H1 (cell line): ENCODE measurements around the gene GUCY2D. TPM values are rescaled to one million over a fixed set of nuclear protein-coding genes. Genes with fewer than 3 reads are reported as not detected.

Experiments
- CTCF ChIA-PET: fragments of 300-600 bp; sonication (Branson Sonifier 250); formaldehyde crosslinking; loops from one replicate; lab custom pipeline; 2021; ENCODE audit not compliant: partially characterized antibody; lab: Charles Lee
- POLR2A ChIA-PET: fragments of 300-600 bp; sonication (Branson Sonifier 250); formaldehyde crosslinking; loops from one replicate; lab custom pipeline; 2021; ENCODE audit warnings: inconsistent platforms; ENCODE audit not compliant: partially characterized antibody; lab: Charles Lee
- DNase-seq, 2 experiments: peaks; one replicate each; pipeline versions ENCODE4 v3.0.0 to v3.0.0-alpha.2; 2010 to 2022; ENCODE audit warnings: low spot score in 2 of 2, low read depth in 1 of 2, mixed read lengths in 1 of 2
- FAIRE-seq: peaks from 2 replicates; lab custom pipeline; 2011; peaks lifted over from hg19 to GRCh38; lab: Jason Lieb, UNC
- H2AFZ ChIP-seq: 2 replicates; pipeline ENCODE4 v1.8.1; 2012; ENCODE audit warnings: low read length, inconsistent platforms
- H2AK5ac ChIP-seq: 2 replicates; pipeline ENCODE4 v1.6.1; 2013; ENCODE audit warnings: low read depth, low read length
- H2BK120ac ChIP-seq: replicated peaks from 2 replicates; pipeline ENCODE3; 2013; ENCODE audit warnings: low read depth, low read length, inconsistent platforms
- H2BK12ac ChIP-seq: 2 replicates; pipeline ENCODE4 v1.6.1; 2013; ENCODE audit warnings: low read depth, low read length
- H2BK15ac ChIP-seq: 2 replicates; pipeline ENCODE4 v1.6.1; 2013; ENCODE audit warnings: low read length
- H2BK20ac ChIP-seq: 2 replicates; pipeline ENCODE4 v1.6.1; 2013; ENCODE audit warnings: low read length
- H2BK5ac ChIP-seq: 2 replicates; pipeline ENCODE4 v1.6.1; 2013; ENCODE audit warnings: low read depth, low read length
- H3K14ac ChIP-seq: 2 replicates; pipeline ENCODE4 v1.6.1; 2013; ENCODE audit warnings: inconsistent platforms; ENCODE audit not compliant: insufficient read length
- H3K18ac ChIP-seq: 2 replicates; pipeline ENCODE4 v1.6.1; 2013; ENCODE audit warnings: low read length; ENCODE audit errors: extremely low read depth
- H3K23ac ChIP-seq: 2 replicates; pipeline ENCODE4 v1.6.1; 2013; ENCODE audit warnings: inconsistent platforms; ENCODE audit not compliant: insufficient read length
- H3K23me2 ChIP-seq: 2 replicates; pipeline ENCODE4 v1.6.1; 2013; ENCODE audit warnings: low read depth, low read length
- H3K27ac ChIP-seq: 2 replicates; pipeline ENCODE4 v1.6.1; 2011; ENCODE audit warnings: low read depth, low read length, inconsistent platforms
- H3K27me3 ChIP-seq, 4 experiments: replicated peaks in 1 of 4; 1 replicate in 1 of 4; 2 replicates in 3 of 4; pipeline versions ENCODE4 v1.6.1 to v1.8.1; 2011 to 2013; ENCODE audit warnings: low read length in 3 of 4, mild to moderate bottlenecking in 3 of 4, inconsistent platforms in 2 of 4, mixed read lengths in 2 of 4, moderate library complexity in 1 of 4; ENCODE audit not compliant: control insufficient read depth in 3 of 4, insufficient read depth in 3 of 4; ENCODE audit errors: extremely low read depth in 1 of 4
- H3K36me3 ChIP-seq, 4 experiments: 2 replicates each; pipeline versions ENCODE4 v1.6.1 to v1.8.1; 2011 to 2013; ENCODE audit warnings: mild to moderate bottlenecking in 4 of 4, low read length in 3 of 4, moderate library complexity in 2 of 4, control low read depth in 1 of 4, inconsistent platforms in 1 of 4; ENCODE audit not compliant: insufficient read depth in 4 of 4, control insufficient read depth in 2 of 4
- H3K4ac ChIP-seq: replicated peaks from 2 replicates; pipeline ENCODE3; 2013; ENCODE audit warnings: low read length, low read depth, mixed read lengths, inconsistent platforms; ENCODE audit not compliant: insufficient read length
- H3K4me1 ChIP-seq, 4 experiments: replicated peaks in 1 of 4; 1 replicate in 1 of 4; 2 replicates in 3 of 4; pipeline versions ENCODE4 v1.6.1 to v1.8.1; 2011 to 2013; ENCODE audit warnings: low read length in 3 of 4, inconsistent platforms in 2 of 4, mixed read lengths in 1 of 4; ENCODE audit not compliant: insufficient read depth in 4 of 4, control insufficient read depth in 3 of 4
- H3K4me2 ChIP-seq, 2 experiments: 2 replicates each; pipeline versions ENCODE4 v1.6.1 to v1.8.1; 2011 to 2013; ENCODE audit warnings: low read depth in 2 of 2, low read length in 2 of 2, control low read depth in 1 of 2, inconsistent platforms in 1 of 2, mild to moderate bottlenecking in 1 of 2; ENCODE audit not compliant: insufficient read depth in 1 of 2
- H3K4me3 ChIP-seq, 4 experiments: fragments of 200-600, 300-600 bp in 1 of 4; sonication (generic), shearing (Covaris generic), sonication (Bioruptor Twin) in 1 of 4; 2 replicates each; pipeline versions ENCODE4 v1.5.1 to v1.8.1; 2011 to 2016; ENCODE audit warnings: low read length in 4 of 4, low read depth in 3 of 4, control low read depth in 2 of 4, inconsistent platforms in 2 of 4, mild to moderate bottlenecking in 2 of 4, mixed read lengths in 1 of 4, moderate library complexity in 1 of 4; ENCODE audit not compliant: insufficient read depth in 2 of 4; ENCODE audit errors: extremely low read depth in 1 of 4
- H3K56ac ChIP-seq: replicated peaks from 2 replicates; pipeline ENCODE3; 2013; ENCODE audit warnings: low read depth, mild to moderate bottlenecking, mixed read lengths, low read length, inconsistent platforms; ENCODE audit not compliant: insufficient read length
- H3K79me1 ChIP-seq: 2 replicates; pipeline ENCODE4 v1.6.1; 2013; ENCODE audit warnings: low read depth, low read length, control low read depth
- H3K79me2 ChIP-seq, 2 experiments: 2 replicates each; pipeline versions ENCODE4 v1.6.1 to v1.8.1; 2012 to 2013; ENCODE audit warnings: low read length in 2 of 2, mild to moderate bottlenecking in 2 of 2, inconsistent platforms in 1 of 2; ENCODE audit not compliant: insufficient read depth in 2 of 2, control insufficient read depth in 1 of 2
- H3K9ac ChIP-seq, 4 experiments: replicated peaks in 1 of 4; 1 replicate in 1 of 4; 2 replicates in 3 of 4; pipeline versions ENCODE4 v1.6.1 to v1.8.1; 2011 to 2013; ENCODE audit warnings: low read depth in 3 of 4, low read length in 3 of 4, control low read depth in 2 of 4, mild to moderate bottlenecking in 2 of 4, moderate library complexity in 2 of 4, inconsistent platforms in 1 of 4; ENCODE audit errors: extremely low read depth in 1 of 4
- H3K9me3 ChIP-seq, 2 experiments: 2 replicates each; pipeline versions ENCODE4 v1.6.1 to v1.8.1; 2012 to 2013; ENCODE audit warnings: mild to moderate bottlenecking in 2 of 2, moderate library complexity in 2 of 2, control low read depth in 1 of 2, inconsistent platforms in 1 of 2, low read depth in 1 of 2, low read length in 1 of 2, mixed read lengths in 1 of 2; ENCODE audit not compliant: insufficient read depth in 2 of 2
- H4K20me1 ChIP-seq, 2 experiments: replicated peaks in 1 of 2; 2 replicates each; pipeline versions ENCODE3 to v1.8.1; 2011 to 2013; ENCODE audit warnings: inconsistent platforms in 2 of 2, low read length in 2 of 2, mild to moderate bottlenecking in 1 of 2; ENCODE audit not compliant: insufficient read depth in 2 of 2, control insufficient read depth in 1 of 2
- H4K5ac ChIP-seq: 2 replicates; pipeline ENCODE4 v1.6.1; 2013; ENCODE audit warnings: low read length, low read depth, mixed read lengths, inconsistent platforms; ENCODE audit not compliant: insufficient read length
- H4K8ac ChIP-seq: 2 replicates; pipeline ENCODE4 v1.8.0; 2013; ENCODE audit warnings: mild to moderate bottlenecking, moderate library complexity, low read length, inconsistent platforms; ENCODE audit not compliant: insufficient read depth; ENCODE audit errors: extremely low read depth
- H4K91ac ChIP-seq: replicated peaks from 2 replicates; pipeline ENCODE3; 2013; ENCODE audit warnings: low read length, mixed read lengths, inconsistent platforms; ENCODE audit not compliant: insufficient read length
- CBX5 ChIP-seq: fragments of 300-800, 300-1000 bp; sonication (generic); IDR thresholded peaks from 2 replicates; pipeline ENCODE4 v1.7.1; 2016; ENCODE audit warnings: antibody characterized with exemption, low read length, low read depth
- EP300 ChIP-seq, 2 experiments: IDR thresholded peaks; 1 replicate in 1 of 2; 2 replicates in 1 of 2; pipeline ENCODE4 v1.6.1; 2011 to 2012; ENCODE audit warnings: low read depth in 2 of 2, low read length in 2 of 2, mild to moderate bottlenecking in 2 of 2, borderline replicate concordance in 1 of 2, inconsistent platforms in 1 of 2, moderate library complexity in 1 of 2
- RNF2 ChIP-seq: fragments of 200-900, 300-1000 bp; sonication (generic); IDR thresholded peaks from 2 replicates; pipeline ENCODE4 v1.7.1; 2016; ENCODE audit warnings: borderline replicate concordance, low read depth, mild to moderate bottlenecking, antibody characterized with exemption, low read length; ENCODE audit not compliant: poor library complexity, severe bottlenecking; ENCODE audit errors: missing control alignments
- SP1 ChIP-seq: IDR thresholded peaks from 2 replicates; pipeline ENCODE4 v1.6.1; 2011; ENCODE audit warnings: low read depth, low read length
- SP2 ChIP-seq: IDR thresholded peaks from 2 replicates; pipeline ENCODE4 v1.6.1; 2012; ENCODE audit warnings: mild to moderate bottlenecking, low read length, inconsistent platforms
- TBP ChIP-seq: IDR thresholded peaks from 2 replicates; pipeline ENCODE4 v1.6.1; 2011; ENCODE audit warnings: low read depth, low read length, improper control_type of control experiment
- TCF12 ChIP-seq: IDR thresholded peaks from 2 replicates; pipeline ENCODE4 v1.6.1; 2011; ENCODE audit warnings: low read depth, mild to moderate bottlenecking, low read length
- YY1 ChIP-seq: IDR thresholded peaks from 2 replicates; pipeline ENCODE4 v1.6.1; 2011; ENCODE audit warnings: low read depth, mild to moderate bottlenecking, low read length
- ZNF274 ChIP-seq: IDR thresholded peaks from 2 replicates; pipeline ENCODE4 v1.7.0; 2012; ENCODE audit warnings: low read length, borderline replicate concordance; ENCODE audit errors: extremely low read depth
- WGBS, 2 experiments: shearing (Covaris generic) in 1 of 2; methylation state at CpG; one replicate each; pipeline versions ENCODE4 v1.1.6 to v1.1.7; 2013 to 2015; ENCODE audit warnings: low lambda C conversion rate in 2 of 2, mixed read lengths in 2 of 2, inconsistent platforms in 1 of 2, low coverage in 1 of 2, missing lambda C conversion rate in 1 of 2; ENCODE audit not compliant: insufficient replicate concordance in 2 of 2, insufficient coverage in 1 of 2, insufficient read length in 1 of 2; ENCODE audit errors: extremely low coverage in 1 of 2, missing lambda C conversion rate in 1 of 2; 5-methylcytosine and 5-hydroxymethylcytosine counted together
- polyA plus RNA-seq, 7 experiments: library from polyadenylated mRNA; depleted of rRNA in 3 of 7; stranded (reverse) in 5 of 7; unstranded in 2 of 7; fragments of >200 nt in 5 of 7; fragments of 200-250 nt in 2 of 7; gene quantifications; 1 replicate in 5 of 7; 2 replicates in 1 of 7; 4 replicates in 1 of 7; pipeline versions ENCODE4 v1.2.1 to v1.2.3, GENCODE V29; 2011 to 2013; ENCODE audit warnings: missing spikeins in 2 of 7, mixed read lengths in 2 of 7
- total RNA-seq: library from RNA; stranded (reverse); fragmentation: NEBNext Ultra II Directional; extraction: Animal tissue kit (Norgen Biotek cat#: 25700); gene quantifications from 2 replicates; pipeline ENCODE4 v1.2.1, GENCODE V29; 2021

Gene GUCY2D
- total and polyA plus RNA-seq, 2 of the 8 experiments (the other 6 are each of a cell fraction or from before 2014, with no cell fraction given): 0.20 to 0.48 TPM

DNA sequence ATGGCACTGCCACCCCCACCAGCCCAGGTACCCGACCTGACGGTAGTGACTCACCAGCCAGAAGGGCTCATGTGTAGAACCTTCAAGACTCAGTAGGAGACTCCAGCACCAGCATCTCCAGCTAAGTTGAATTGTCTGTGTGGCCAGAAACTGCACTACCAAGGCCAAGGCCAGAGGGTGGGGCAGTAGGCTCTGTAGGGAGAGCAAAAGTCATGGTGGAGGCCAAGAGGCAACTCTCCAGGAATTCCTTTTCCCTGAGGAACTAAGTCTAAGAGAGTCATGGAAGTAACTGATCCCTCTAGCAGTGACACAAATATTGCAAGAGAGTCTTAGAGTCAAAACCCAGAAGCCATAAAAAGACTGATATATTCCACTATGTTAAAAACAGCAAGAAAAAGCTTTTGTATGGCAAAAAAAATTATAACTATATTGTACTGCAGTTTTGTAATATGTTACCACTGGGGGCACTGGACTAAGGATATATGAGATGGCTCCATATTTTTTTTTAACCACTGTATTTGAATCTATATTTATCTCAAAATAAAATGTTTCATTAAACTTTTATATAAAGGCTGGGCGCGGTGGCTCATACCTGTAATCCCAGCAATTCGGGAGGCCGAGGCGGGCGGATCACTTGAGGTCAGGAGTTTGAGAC is 30.2 kb upstream of the GUCY2D start:
- Histone ChIP-seq H3K18ac (no peak overlapping the region), H3K14ac (no peak overlapping the region), H4K20me1 (no peaks in the 10 kb centered on the region), H3K27me3 (no peaks in the 10 kb centered on the region), H2BK20ac (no peak overlapping the region), H3K23me2 (no peaks in the 10 kb centered on the region), H4K91ac (no peak overlapping the region), H2AFZ (no peak overlapping the region), H4K5ac (no peak overlapping the region), H2BK15ac (no peak overlapping the region), H2BK120ac (no peak overlapping the region), H3K4me2 (no peak overlapping the region), H2AK5ac (no peak overlapping the region)
- POLR2A ChIA-PET: no interaction called here
- TF ChIP-seq TBP (no peak), TCF12 (no peak), CBX5 (no peak), RNF2 (no peak), EP300 (IDR thresholded peaks at IDR 0.05; ENCODE audit: borderline replicate concordance in 1 of 2, low read depth in 2 of 2, low read length in 2 of 2) (no peak), SP2 (no peak), ZNF274 (no peak), YY1 (no peak), SP1 (no peak)
- TF ChIP-seq, all 59 proteins: peak for 0
- H3K56ac ChIP-seq: no peak overlapping the region
- H4K8ac ChIP-seq: no peak overlapping the region; the same call in 1 of the 2 replicates
- H3K23ac ChIP-seq: no peak overlapping the region
- no peak overlapping the region for H3K4me3 ChIP-seq
- no peaks in the 10 kb centered on the region for H3K79me1 ChIP-seq
- H2BK12ac ChIP-seq: no peak overlapping the region
- no peaks in the 10 kb centered on the region for H3K4me1 ChIP-seq
- no peak overlapping the region for H2BK5ac ChIP-seq
- H3K79me2 ChIP-seq: no peaks in the 10 kb centered on the region
- H3K9me3 ChIP-seq: peaks cover 8% of the 10 kb centered on the region in 2 experiments; a peak in 3 of 4 replicates
- H3K36me3 ChIP-seq: no peaks in the 10 kb centered on the region
- H3K9ac ChIP-seq: no peak overlapping the region
- no peak overlapping the region for H3K4ac ChIP-seq
- H3K27ac ChIP-seq: no peak overlapping the region
- no peak for DNase-seq
- WGBS, 2 experiments: 95% methylated on average over 8 of the region's 8 CpGs; no CpG with 5 or more reads in 1 of the 2 experiments
- CTCF ChIA-PET: interaction anchor here (0.6 to 7.1 kb wide), 13 partner anchors 8 to 713 kb away, joined by 3 to 104 read pairs (median 3); no protein-coding TSS in a partner anchor
- FAIRE-seq: no peak
